GM12878 (cell line): ENCODE data around the gene CACNA2D2. TPM values are rescaled to one million over a fixed set of nuclear protein-coding genes. Genes with fewer than 3 reads are reported as not detected.

Source experiments
- ATAC-seq: fragments of 200-7000 bp; cut with Tn5 transposase; 3 replicates; pipeline ENCODE4 v1.9.1; 2020; ENCODE audit warnings: mild to moderate bottlenecking, moderate library complexity
- BruUV-seq: library from RNA; stranded (reverse); fragments of 400-500 nt; replicated peaks from 2 replicates; lab custom pipeline; 2021; lab: Mats Ljungman, UMichigan
- CTCF ChIA-PET: fragments of 300-600 bp; sonication (Branson Sonifier 250); formaldehyde crosslinking; extraction: SDS; loops from one replicate; lab custom pipeline; 2021; ENCODE audit warnings: inconsistent platforms; lab: Yijun Ruan, JAX
- POLR2A ChIA-PET: fragments of 350-600 bp; formaldehyde crosslinking; extraction: SDS; loops from one replicate; lab custom pipeline; 2021; ENCODE audit warnings: inconsistent platforms; lab: Charles Lee
- RAD21 ChIA-PET: fragments of 300-600 bp; sonication (Branson Sonifier 250); formaldehyde crosslinking; loops from one replicate; lab custom pipeline; 2023; ENCODE audit warnings: antibody characterized with exemption; ENCODE audit not compliant: unreplicated experiment; lab: Charles Lee
- SMC1A ChIA-PET: fragments of 300-600 bp; sonication (Branson Sonifier 250); formaldehyde crosslinking; loops from one replicate; lab custom pipeline; 2023; ENCODE audit not compliant: unreplicated experiment, uncharacterized antibody; lab: Charles Lee
- DNase-seq: peaks from one replicate; pipeline ENCODE4 v3.0.0-alpha.2; 2011; ENCODE audit warnings: low read depth, low spot score
- FAIRE-seq: peaks from 3 replicates; lab custom pipeline; 2011; peaks lifted over from hg19 to GRCh38; lab: Jason Lieb, UNC
- H2AFZ ChIP-seq: 2 replicates; pipeline ENCODE4 v1.6.0; 2011; ENCODE audit warnings: low read depth, low read length, control low read depth; ENCODE audit not compliant: control insufficient read depth
- H3K27ac ChIP-seq: 2 replicates; pipeline ENCODE4 v1.5.1; 2011; ENCODE audit warnings: control low read depth; ENCODE audit not compliant: control insufficient read depth, insufficient read depth
- H3K27me3 ChIP-seq, 2 experiments: replicated peaks in 1 of 2; 2 replicates each; pipeline versions ENCODE4 v1.6.0 to v1.6.1; 2011; ENCODE audit warnings: low read length in 1 of 2; ENCODE audit not compliant: control insufficient read depth in 2 of 2, insufficient read depth in 2 of 2
- H3K36me3 ChIP-seq, 2 experiments: 2 replicates each; pipeline ENCODE4 v1.5.1; 2011; ENCODE audit warnings: low read length in 1 of 2; ENCODE audit not compliant: control insufficient read depth in 2 of 2, insufficient read depth in 2 of 2
- H3K4me1 ChIP-seq: 2 replicates; pipeline ENCODE4 v1.6.1; 2011; ENCODE audit warnings: mild to moderate bottlenecking, low read length, moderate library complexity, mixed read lengths; ENCODE audit not compliant: control insufficient read depth, insufficient read depth
- H3K4me2 ChIP-seq: 2 replicates; pipeline ENCODE4 v1.6.0; 2011; ENCODE audit warnings: control low read depth; ENCODE audit not compliant: control insufficient read depth, insufficient read depth
- H3K4me3 ChIP-seq: fragments of 200-600 bp; sonication (generic); 2 replicates; pipeline ENCODE4 v1.5.1; 2016
- H3K79me2 ChIP-seq: 2 replicates; pipeline ENCODE4 v1.6.0; 2011; ENCODE audit warnings: low read length; ENCODE audit not compliant: control insufficient read depth, insufficient read depth
- H3K9ac ChIP-seq: 2 replicates; pipeline ENCODE4 v1.8.0; 2011; ENCODE audit warnings: low read length, control low read depth, mixed read lengths; ENCODE audit not compliant: control insufficient read depth, insufficient read depth
- H3K9me3 ChIP-seq: replicated peaks from 3 replicates; pipeline ENCODE4 v1.5.1; 2011; ENCODE audit warnings: mild to moderate bottlenecking, low read length; ENCODE audit not compliant: control insufficient read depth, insufficient read depth
- H4K20me1 ChIP-seq: 2 replicates; pipeline ENCODE4 v1.6.0; 2011; ENCODE audit not compliant: control insufficient read depth, insufficient read depth
- CREB1 ChIP-seq: IDR thresholded peaks from 2 replicates; pipeline ENCODE4 v1.6.1; 2012; ENCODE audit warnings: low read depth, mild to moderate bottlenecking, inconsistent platforms
- CREM ChIP-seq: IDR thresholded peaks from 2 replicates; pipeline ENCODE4 v1.6.1; 2014; ENCODE audit warnings: antibody characterized with exemption, low read depth
- E2F8 ChIP-seq: fragments of 450-650 bp; IDR thresholded peaks from 2 replicates; pipeline ENCODE4 v1.6.1; 2018; ENCODE audit warnings: mild to moderate bottlenecking, low read depth, moderate library complexity; ENCODE audit not compliant: partially characterized antibody
- EGR1 ChIP-seq, 2 experiments: IDR thresholded peaks; 1 replicate in 1 of 2; 2 replicates in 1 of 2; pipeline ENCODE4 v1.6.1; 2011 to 2012; ENCODE audit warnings: low read depth in 2 of 2, low read length in 2 of 2, borderline replicate concordance in 1 of 2, mild to moderate bottlenecking in 1 of 2, moderate library complexity in 1 of 2
- FOS ChIP-seq: IDR thresholded peaks from 3 replicates; pipeline ENCODE4 v1.6.1; 2011; ENCODE audit warnings: borderline replicate concordance; ENCODE audit not compliant: insufficient read length; ENCODE audit errors: extremely low read depth
- IKZF2 ChIP-seq, 2 experiments: fragments of 450-650 bp; IDR thresholded peaks; 2 replicates each; pipeline ENCODE4 v1.6.1; 2017; ENCODE audit warnings: mild to moderate bottlenecking in 2 of 2, moderate library complexity in 2 of 2
- NFYB ChIP-seq: IDR thresholded peaks from 2 replicates; pipeline ENCODE4 v1.6.1; 2011; ENCODE audit warnings: low read depth, mild to moderate bottlenecking, low read length, improper control_type of control experiment, moderate library complexity; ENCODE audit not compliant: insufficient read depth
- NR2C1 ChIP-seq: fragments of 450-650 bp; IDR thresholded peaks from 2 replicates; pipeline ENCODE4 v1.6.1; 2017; ENCODE audit warnings: antibody characterized with exemption, mild to moderate bottlenecking, moderate library complexity
- RUNX3 ChIP-seq: IDR thresholded peaks from 2 replicates; pipeline ENCODE4 v1.6.1; 2012; ENCODE audit warnings: low read length, inconsistent platforms
- SMC3 ChIP-seq: IDR thresholded peaks from 2 replicates; pipeline ENCODE4 v1.6.1; 2011; ENCODE audit warnings: low read length, improper control_type of control experiment, borderline replicate concordance
- SP1 ChIP-seq: IDR thresholded peaks from one replicate; pipeline ENCODE4 v1.6.1; 2011; ENCODE audit warnings: low read depth, low read length
- TARDBP ChIP-seq: IDR thresholded peaks from 2 replicates; pipeline ENCODE4 v1.6.1; 2016; ENCODE audit warnings: borderline replicate concordance
- WGBS: methylation state at CpG from one replicate; pipeline ENCODE4 v1.1.6; 2016; ENCODE audit warnings: low lambda C conversion rate; ENCODE audit not compliant: insufficient replicate concordance, insufficient coverage; ENCODE audit errors: missing lambda C conversion rate; 5-methylcytosine and 5-hydroxymethylcytosine counted together
- in situ Hi-C: fragments of 300-500 bp; cut with MboI; formaldehyde crosslinking; loops from 9 replicates; pipeline ENCODE4 v1.14.3; 2018; ENCODE audit warnings: mixed read lengths
- intact Hi-C: fragments of 100-400 bp; cut with micrococcal nuclease; formaldehyde crosslinking; loops from one replicate; pipeline ENCODE4 v1.14.2; 2022; ENCODE audit not compliant: unreplicated experiment
- polyA plus RNA-seq, 11 experiments: library from polyadenylated mRNA; depleted of rRNA in 4 of 11; unstranded in 6 of 11; stranded (reverse) in 5 of 11; fragments of >200 nt; fragmentation: Nextera tagmentation in 4 of 11; fragmentation: Illumina TruSeq in 1 of 11; extraction: Ambion mirVana in 4 of 11; extraction: Trizol in 1 of 11; gene quantifications; 1 replicate in 1 of 11; 2 replicates in 10 of 11; pipeline versions ENCODE4 v1.2.1 to v1.2.3, GENCODE V29; 2011 to 2016; ENCODE audit warnings: inconsistent platforms in 2 of 11, missing spikeins in 2 of 11, low read depth in 1 of 11
- total RNA-seq, 4 experiments: library from RNA; depleted of rRNA in 3 of 4; stranded (reverse); fragments of >200 nt in 3 of 4; fragmentation: Illumina TruSeq in 1 of 4; extraction: Trizol in 1 of 4; gene quantifications; 2 replicates each; pipeline versions ENCODE4 v1.2.1 to v1.2.3, GENCODE V29; 2013 to 2021

Gene CACNA2D2
- total and polyA plus RNA-seq, 10 of the 15 experiments (the other 5 are each of a cell fraction or from before 2014, with no cell fraction given) = 0.03 to 0.07 TPM; not detected in 8

- TF ChIP-seq SMC3 (no peak), FOS (no peak), EGR1 (IDR thresholded peaks at IDR 0.05; ENCODE audit: borderline replicate concordance in 1 of 2, low read depth in 2 of 2, low read length in 2 of 2) (no peak), SP1 (no peak), E2F8 (no peak), CREM (no peak), TARDBP (no peak), NR2C1 (no peak), CREB1 (no peak), RUNX3 (no peak), NFYB (no peak), IKZF2 (IDR thresholded peaks at IDR 0.05) (no peak)
- TF ChIP-seq, all 136 proteins: peak for 0
- no peaks in the 10 kb centered on the region for H4K20me1 ChIP-seq
- FAIRE-seq = no peak
Measured at GRCh38 chr3:50474717-50475116, 28.7 kb downstream of the CACNA2D2 start.

More at GRCh38 chr3:50474717-50475116, 28.7 kb downstream of the CACNA2D2 start:
- no TSS peak for BruUV-seq
- no peak overlapping the region for H3K4me2 ChIP-seq
- H3K36me3 ChIP-seq = no peaks in the 10 kb centered on the region
- CTCF ChIA-PET = interaction anchor here (0.8 kb wide), 1 partner anchor 202 kb away, joined by 3 read pairs; no protein-coding TSS in a partner anchor
- H3K4me3 ChIP-seq = no peak overlapping the region
- POLR2A ChIA-PET = no interaction called here
- DNase-seq (no peak), ATAC-seq (no peak)
- SMC1A ChIA-PET = no interaction called here
- no peak overlapping the region for H2AFZ ChIP-seq
- peaks cover 0 to 3% of the 10 kb centered on the region in 2 experiments; a peak in 2 of 4 replicates for H3K27me3 ChIP-seq
- no peaks in the 10 kb centered on the region for H3K4me1 ChIP-seq
- no peak overlapping the region for H3K9ac ChIP-seq
- intact Hi-C loops = no loop called here
- H3K27ac ChIP-seq = no peak overlapping the region
- no peaks in the 10 kb centered on the region for H3K9me3 ChIP-seq
- H3K79me2 ChIP-seq = no peaks in the 10 kb centered on the region
- 17% methylated on average over 6 of the region's 6 CpGs for WGBS
- in situ Hi-C loops = no loop called here
- RAD21 ChIA-PET = no interaction called here
